ENCODE measurements around the gene RNASE9.
"Not testable (repeated sequence)": the region's sequence is repeated elsewhere in the genome, so short reads cannot be mapped to it uniquely, and the experiment has no call there.

RNASE9 gene

DNA sequence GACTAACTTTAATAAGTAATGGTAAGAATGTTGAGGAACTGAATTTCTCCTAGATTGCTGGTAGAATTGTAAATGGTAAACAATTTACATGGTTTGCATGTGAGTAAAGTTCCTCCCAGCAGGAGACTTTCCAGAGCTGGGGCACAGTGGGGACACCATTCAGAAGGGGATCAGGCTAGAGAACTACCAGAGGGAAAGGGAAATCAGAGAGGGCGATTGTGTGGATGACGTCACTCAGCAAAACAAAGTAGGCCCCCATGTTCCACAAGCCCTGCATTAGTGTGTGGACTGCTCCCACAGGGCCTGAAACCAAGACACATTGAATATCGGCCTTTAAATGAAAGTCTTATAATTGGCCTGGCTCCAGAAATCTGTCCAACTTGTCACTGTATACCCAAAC is 17.5 kb upstream of the RNASE9 start:
- DNase-seq (ENCODE audit: low read depth in 2 of 2) = no peak
- H3K4me3 ChIP-seq (replicated peaks in 1 of 2; ENCODE audit: low read depth in 2 of 2, low read length in 2 of 2) = no peak overlapping the region
- TF ChIP-seq CTCF (IDR thresholded peaks at IDR 0.05; ENCODE audit: low read depth, low read length) = no peak

GRCh38 chr14:20572382-20572990 is 11.6 kb upstream of the RNASE9 start:
- not testable (repeated sequence) for DNase-seq (ENCODE audit: low read depth in 2 of 2); H3K4me3 ChIP-seq (replicated peaks in 1 of 2; ENCODE audit: low read depth in 2 of 2, low read length in 2 of 2)

DNA sequence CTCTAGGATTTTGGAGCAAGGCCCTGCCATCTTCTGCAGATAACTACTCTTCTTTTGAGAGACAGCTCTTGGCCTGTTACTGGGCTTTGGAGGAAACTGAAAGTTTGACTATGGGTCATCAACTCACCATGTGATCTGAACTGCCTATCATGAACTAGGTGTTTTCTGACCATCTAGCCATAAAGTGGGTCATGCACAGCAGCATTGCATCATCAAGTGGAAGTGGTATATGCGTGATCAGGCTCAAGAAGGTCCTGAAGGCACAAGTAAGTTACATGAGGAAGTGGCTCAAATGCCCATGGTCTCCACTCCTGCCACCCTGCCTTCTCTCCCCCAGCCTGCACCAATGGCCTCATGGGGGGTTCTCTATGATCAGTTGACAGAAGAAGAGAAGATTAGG is 9.9 kb upstream of the RNASE9 start:
- not testable (repeated sequence) for DNase-seq (ENCODE audit: low read depth in 2 of 2)

GRCh38 chr14:20569865-20570264 is 9.0 kb upstream of the RNASE9 start:
- H3K4me3 ChIP-seq (replicated peaks in 1 of 2; ENCODE audit: low read depth in 2 of 2, low read length in 2 of 2); DNase-seq (ENCODE audit: low read depth in 2 of 2): not testable (repeated sequence)

More for the DNA sequence above, 9.9 kb upstream of the RNASE9 start:
- H3K4me3 ChIP-seq (replicated peaks in 1 of 2; ENCODE audit: low read depth in 2 of 2, low read length in 2 of 2) = not testable (repeated sequence)

- no peak for TF ChIP-seq CTCF (IDR thresholded peaks at IDR 0.05; ENCODE audit: low read depth, low read length)
- no peak for DNase-seq (ENCODE audit: low read depth in 2 of 2)
- no peak overlapping the region for H3K4me3 ChIP-seq (replicated peaks in 1 of 2; ENCODE audit: low read depth in 2 of 2, low read length in 2 of 2)
These were observed 8.2 kb upstream of the RNASE9 start for GRCh38 chr14:20569066-20569465.

- TF ChIP-seq CTCF (IDR thresholded peaks at IDR 0.05; ENCODE audit: low read depth, low read length) = no peak
- DNase-seq (ENCODE audit: low read depth in 2 of 2) = no peak
These were observed 7.5 kb upstream of the RNASE9 start for GRCh38 chr14:20568393-20568792.

DNA sequence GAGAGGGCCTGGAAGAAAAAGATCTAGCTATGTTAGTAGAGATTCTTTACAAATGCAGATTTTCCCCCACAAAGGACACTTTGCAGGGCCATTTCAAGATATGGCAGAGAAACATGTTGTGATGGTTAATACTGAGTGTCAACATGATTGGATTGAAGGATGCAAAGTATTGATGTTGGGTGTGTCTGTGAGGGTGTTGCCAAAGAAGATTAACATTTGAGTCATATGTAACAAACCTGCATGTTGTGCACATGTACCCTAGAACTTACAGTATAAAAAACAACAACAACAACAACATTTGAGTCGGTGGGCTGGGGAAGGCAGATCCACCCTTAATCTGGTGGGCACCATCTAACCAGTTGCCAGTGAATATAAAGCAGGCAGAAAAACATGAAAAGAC is 6.4 kb upstream of the RNASE9 start:
- DNase-seq (ENCODE audit: low read depth in 2 of 2); H3K4me3 ChIP-seq (replicated peaks in 1 of 2; ENCODE audit: low read depth in 2 of 2, low read length in 2 of 2): not testable (repeated sequence)

More at GRCh38 chr14:20568393-20568792, 7.5 kb upstream of the RNASE9 start:
- no peak overlapping the region for H3K4me3 ChIP-seq (replicated peaks in 1 of 2; ENCODE audit: low read depth in 2 of 2, low read length in 2 of 2)

DNA sequence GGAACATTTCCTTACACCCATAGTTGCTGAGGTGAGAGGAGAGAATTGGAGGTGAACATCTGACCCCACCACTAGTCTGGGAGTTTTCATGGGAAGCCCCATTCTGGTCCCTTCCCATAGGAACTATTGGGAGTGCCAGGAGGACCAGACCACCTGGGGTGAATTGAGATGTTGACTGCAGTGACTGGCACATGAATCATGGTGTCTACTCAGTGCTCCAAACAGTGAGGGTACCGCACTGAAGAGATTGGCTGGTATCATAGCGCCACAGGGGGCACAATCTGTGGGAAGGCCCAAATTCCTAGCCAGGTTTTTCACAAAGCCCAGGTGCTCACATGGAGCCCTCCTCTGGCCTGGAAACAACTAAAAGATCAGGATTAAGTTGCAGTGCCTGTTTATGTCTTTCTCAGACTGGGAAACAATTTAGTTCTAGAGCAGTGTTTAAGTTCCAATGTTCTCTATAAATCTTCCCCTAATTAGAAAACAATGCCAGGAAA is 3.7 kb upstream of the RNASE9 start:
- no peak for DNase-seq (ENCODE audit: low read depth in 2 of 2)
- no peak for TF ChIP-seq CTCF (IDR thresholded peaks at IDR 0.05; ENCODE audit: low read depth, low read length)
- no peak overlapping the region for H3K4me3 ChIP-seq (replicated peaks in 1 of 2; ENCODE audit: low read depth in 2 of 2, low read length in 2 of 2)

DNA sequence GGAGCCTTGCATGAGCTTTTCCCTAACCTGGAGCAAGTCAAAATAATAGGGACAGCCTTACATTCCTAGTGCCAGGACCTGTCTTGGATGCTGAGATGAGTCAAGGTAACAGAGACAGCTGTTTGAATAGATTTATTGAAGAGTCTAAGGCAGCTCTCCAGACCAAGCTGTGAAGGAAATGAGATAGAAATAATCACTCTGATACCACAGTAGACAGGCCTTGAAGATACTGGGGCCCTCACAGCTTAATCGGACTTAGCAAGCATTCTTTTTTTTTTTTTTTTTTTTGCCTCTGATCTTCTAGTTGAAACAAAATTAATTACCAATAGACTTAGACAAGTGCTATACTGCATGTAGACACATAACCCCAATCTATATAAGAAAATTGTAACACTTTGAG is 3.1 kb upstream of the RNASE9 start:
- no peak overlapping the region for H3K4me3 ChIP-seq (replicated peaks in 1 of 2; ENCODE audit: low read depth in 2 of 2, low read length in 2 of 2)
- no peak for TF ChIP-seq CTCF (IDR thresholded peaks at IDR 0.05; ENCODE audit: low read depth, low read length)
- DNase-seq (ENCODE audit: low read depth in 2 of 2) = no peak
